Fibroblast of the aortic adventitia (primary cell): ENCODE results near the gene PUS7L. TPM values are rescaled to one million over a fixed set of nuclear protein-coding genes. Genes with fewer than 3 reads are reported as not detected.
A peak's percentile ranks its signal among the peaks of the same experiment; 100 is the strongest.

Experiments
- DNase-seq: peaks from one replicate; pipeline ENCODE4 v3.0.0-alpha.2; 2010; ENCODE audit warnings: low read depth
- H3K4me3 ChIP-seq: 2 replicates; pipeline ENCODE4 v1.5.1; 2011; ENCODE audit warnings: low read depth, mild to moderate bottlenecking, control low read depth, low read length, moderate library complexity
- CTCF ChIP-seq: IDR thresholded peaks from 2 replicates; pipeline ENCODE4 v1.5.1; 2011; ENCODE audit warnings: mild to moderate bottlenecking, low read length, control low read depth, inconsistent platforms; ENCODE audit not compliant: insufficient read depth
- total RNA-seq: library from RNA; depleted of rRNA; stranded (reverse); fragments of >200 nt; gene quantifications from 2 replicates; pipeline ENCODE4 v1.2.3, GENCODE V29; 2012; ENCODE audit warnings: low replicate concordance

The PUS7L gene
- total RNA-seq, 1 donor: 27.9 TPM

GRCh38 chr12:43749016-43749415 is 9.6 kb downstream of the PUS7L start:
- no peak overlapping the region for H3K4me3 ChIP-seq
- DNase-seq: no peak
- no peak for TF ChIP-seq CTCF

GRCh38 chr12:43744826-43745225 is 13.8 kb downstream of the PUS7L start:
- TF ChIP-seq CTCF: no peak
- DNase-seq: no peak
- no peak overlapping the region for H3K4me3 ChIP-seq

GRCh38 chr12:43742106-43742505 is 16.5 kb downstream of the PUS7L start:
- H3K4me3 ChIP-seq: no peak overlapping the region
- peak; percentile 81 for DNase-seq
- no peak for TF ChIP-seq CTCF

DNA sequence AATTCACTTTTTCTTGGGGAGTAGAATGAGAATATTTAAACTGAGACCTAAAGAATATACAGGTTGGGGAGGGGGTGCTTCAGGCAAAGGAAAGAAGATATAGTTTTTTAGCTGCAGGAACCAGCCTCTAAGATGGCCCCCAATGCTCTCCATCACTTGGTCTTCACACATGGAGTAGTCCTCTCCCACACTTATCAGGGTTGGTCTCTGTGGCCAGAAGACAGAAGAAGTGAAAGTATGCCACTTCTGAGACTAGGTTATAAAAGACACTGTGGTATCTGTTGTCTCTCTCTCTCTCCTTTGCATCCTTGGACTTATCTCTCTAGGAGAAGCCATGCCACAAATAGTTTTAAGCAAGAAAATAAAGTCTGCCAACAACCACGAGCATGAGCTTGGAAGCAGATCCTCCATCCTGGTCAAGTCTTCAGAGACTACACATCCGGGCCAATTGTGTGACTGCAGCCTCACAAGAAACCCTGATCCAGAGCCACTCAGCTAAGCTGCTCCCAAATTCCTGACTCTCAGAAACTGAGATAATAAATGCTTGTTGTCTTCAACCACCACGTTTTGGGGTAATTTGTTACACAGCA is 18.0 kb downstream of the PUS7L start:
- DNase-seq: peak; percentile 61
- TF ChIP-seq CTCF: no peak

GRCh38 chr12:43737646-43738045 is 20.9 kb downstream of the PUS7L start:
- H3K4me3 ChIP-seq: no peak overlapping the region
- TF ChIP-seq CTCF: no peak
- peak; percentile 41 for DNase-seq

More for the DNA sequence above, 18.0 kb downstream of the PUS7L start:
- no peak overlapping the region for H3K4me3 ChIP-seq

GRCh38 chr12:43736927-43737440 is 21.6 kb downstream of the PUS7L start:
- DNase-seq: no peak
- no peak for TF ChIP-seq CTCF
- no peak overlapping the region for H3K4me3 ChIP-seq

DNA sequence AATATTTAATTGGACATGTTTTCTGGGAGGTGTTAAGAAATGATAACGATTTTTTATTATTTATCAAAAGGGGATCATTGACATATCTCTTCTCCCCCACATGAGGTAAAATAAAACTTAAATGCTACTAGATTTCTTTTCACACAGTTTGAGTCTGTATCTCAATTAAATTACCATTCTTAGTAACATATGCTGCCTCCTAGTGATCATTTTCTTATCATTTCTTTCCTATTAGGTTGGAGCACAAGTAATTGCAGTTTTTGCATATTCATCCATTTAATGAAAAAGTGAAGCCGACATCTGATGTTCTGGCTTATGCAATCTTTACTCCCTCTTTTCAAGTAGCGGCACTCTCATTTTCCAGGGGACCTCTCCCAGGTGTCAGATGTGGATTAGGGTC is 24.9 kb downstream of the PUS7L start:
- no peak for DNase-seq
- TF ChIP-seq CTCF: no peak
- H3K4me3 ChIP-seq: no peak overlapping the region
